ENCODE data around the gene MSLN.

The MSLN gene

DNA sequence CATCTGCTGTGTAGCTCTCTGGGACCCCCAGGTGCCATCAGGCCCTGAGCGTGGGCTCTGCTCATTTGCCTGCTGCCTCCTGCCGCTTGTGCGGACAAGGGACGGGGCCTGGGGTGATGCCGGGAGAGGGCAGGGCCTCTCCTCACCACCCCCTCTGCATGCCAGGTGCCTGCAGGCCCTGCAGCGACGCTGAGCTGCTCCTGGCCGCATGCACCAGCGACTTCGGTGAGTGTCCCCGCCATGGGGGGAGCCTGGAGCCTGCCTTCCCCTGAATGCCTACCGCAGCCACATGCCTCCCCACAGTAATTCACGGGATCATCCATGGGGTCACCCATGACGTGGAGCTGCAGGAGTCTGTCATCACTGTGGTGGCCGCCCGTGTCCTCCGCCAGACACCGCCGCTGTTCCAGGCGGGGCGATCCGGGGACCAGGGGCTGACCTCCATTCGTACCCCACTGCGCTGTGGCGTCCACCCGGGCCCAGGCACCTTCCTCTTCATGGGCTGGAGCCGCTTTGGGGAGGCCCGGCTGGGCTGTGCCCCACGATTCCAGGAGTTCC, 43.7 kb upstream of the MSLN start:
- no peak overlapping the region for H2BK5ac ChIP-seq (ENCODE audit: low read depth, low read length, poor library complexity)
- H3K79me2 ChIP-seq (ENCODE audit: control insufficient read depth, insufficient read depth, low read length, poor library complexity) = peaks cover 6% of the 10 kb centered on the region
- H4K8ac ChIP-seq (ENCODE audit: low read depth, low read length) = no peak overlapping the region
- peaks cover 30 to 35% of the 10 kb centered on the region in 2 experiments for H3K4me1 ChIP-seq (ENCODE audit: control insufficient read depth in 1 of 2, insufficient read depth in 2 of 2, low read length in 2 of 2)
- no peak overlapping the region for H2BK12ac ChIP-seq (ENCODE audit: low read length)
- no peak overlapping the region for H3K4me2 ChIP-seq (ENCODE audit: low read length)
- H3K4me3 ChIP-seq (ENCODE audit: low read depth, low read length) = no peak overlapping the region
- no peaks in the 10 kb centered on the region for H3K36me3 ChIP-seq (ENCODE audit: control insufficient read depth in 1 of 2, insufficient read depth in 2 of 2, low read length in 2 of 2)
- WGBS (ENCODE audit: extremely low coverage, insufficient coverage, insufficient read length) = no CpG with 5 or more reads among the region's 29 CpGs
- no peak for DNase-seq
- H3K9ac ChIP-seq (ENCODE audit: low read length) = no peak overlapping the region
- H3K27me3 ChIP-seq (ENCODE audit: insufficient read depth, low read length) = peaks cover 12% of the 10 kb centered on the region
- no peak overlapping the region for H2AK5ac ChIP-seq (ENCODE audit: low read length)
- H3K18ac ChIP-seq (ENCODE audit: low read length) = no peak overlapping the region
- peaks cover 15% of the 10 kb centered on the region for H3K9me3 ChIP-seq (ENCODE audit: insufficient read depth, low read depth, low read length)
- no peak overlapping the region for H3K23ac ChIP-seq (ENCODE audit: low read length)
- H4K91ac ChIP-seq (ENCODE audit: low read depth, low read length) = no peak overlapping the region
- H4K12ac ChIP-seq (ENCODE audit: low read depth, low read length) = no peak overlapping the region
- H3K27ac ChIP-seq (ENCODE audit: low read depth, low read length) = no peak overlapping the region
- H2BK120ac ChIP-seq (ENCODE audit: insufficient read depth, low read length, poor library complexity) = no peak overlapping the region
- H2AFZ ChIP-seq (ENCODE audit: insufficient read depth, low read length, poor library complexity) = no peak overlapping the region
- no peak overlapping the region for H3K14ac ChIP-seq (ENCODE audit: low read length)
- peaks cover 11% of the 10 kb centered on the region for H3K79me1 ChIP-seq (ENCODE audit: low read length)
- no peak overlapping the region for H3K4ac ChIP-seq (ENCODE audit: low read depth, low read length)

- no peak overlapping the region for H3K4me3 ChIP-seq (ENCODE audit: low read depth, low read length)
- H4K12ac ChIP-seq (ENCODE audit: low read depth, low read length) = no peak overlapping the region
- no peak overlapping the region for H3K14ac ChIP-seq (ENCODE audit: low read length)
- H2AFZ ChIP-seq (ENCODE audit: insufficient read depth, low read length, poor library complexity) = no peak overlapping the region
- peaks cover 31 to 35% of the 10 kb centered on the region in 2 experiments for H3K4me1 ChIP-seq (ENCODE audit: control insufficient read depth in 1 of 2, insufficient read depth in 2 of 2, low read length in 2 of 2)
- peaks cover 6% of the 10 kb centered on the region for H3K79me2 ChIP-seq (ENCODE audit: control insufficient read depth, insufficient read depth, low read length, poor library complexity)
- no peak overlapping the region for H3K27ac ChIP-seq (ENCODE audit: low read depth, low read length)
- no peak overlapping the region for H3K18ac ChIP-seq (ENCODE audit: low read length)
- H3K9me3 ChIP-seq (ENCODE audit: insufficient read depth, low read depth, low read length) = peaks cover 15% of the 10 kb centered on the region
- no peak overlapping the region for H2BK5ac ChIP-seq (ENCODE audit: low read depth, low read length, poor library complexity)
- no peak overlapping the region for H4K91ac ChIP-seq (ENCODE audit: low read depth, low read length)
- WGBS (ENCODE audit: extremely low coverage, insufficient coverage, insufficient read length) = no CpG with 5 or more reads among the region's 32 CpGs
- no peak overlapping the region for H2BK12ac ChIP-seq (ENCODE audit: low read length)
- no peak overlapping the region for H2BK120ac ChIP-seq (ENCODE audit: insufficient read depth, low read length, poor library complexity)
- no peak overlapping the region for H3K4ac ChIP-seq (ENCODE audit: low read depth, low read length)
- H3K36me3 ChIP-seq (ENCODE audit: control insufficient read depth in 1 of 2, insufficient read depth in 2 of 2, low read length in 2 of 2) = peaks cover 0 to 3% of the 10 kb centered on the region in 2 experiments
- H3K4me2 ChIP-seq (ENCODE audit: low read length) = no peak overlapping the region
- no peak overlapping the region for H4K8ac ChIP-seq (ENCODE audit: low read depth, low read length)
- no peak for DNase-seq
- no peak overlapping the region for H2AK5ac ChIP-seq (ENCODE audit: low read length)
- peaks cover 11% of the 10 kb centered on the region for H3K79me1 ChIP-seq (ENCODE audit: low read length)
- no peak overlapping the region for H3K9ac ChIP-seq (ENCODE audit: low read length)
- no peak overlapping the region for H3K23ac ChIP-seq (ENCODE audit: low read length)
- peaks cover 12% of the 10 kb centered on the region for H3K27me3 ChIP-seq (ENCODE audit: insufficient read depth, low read length)
These were observed 42.9 kb upstream of the MSLN start for GRCh38 chr16:717450-718245.

DNA sequence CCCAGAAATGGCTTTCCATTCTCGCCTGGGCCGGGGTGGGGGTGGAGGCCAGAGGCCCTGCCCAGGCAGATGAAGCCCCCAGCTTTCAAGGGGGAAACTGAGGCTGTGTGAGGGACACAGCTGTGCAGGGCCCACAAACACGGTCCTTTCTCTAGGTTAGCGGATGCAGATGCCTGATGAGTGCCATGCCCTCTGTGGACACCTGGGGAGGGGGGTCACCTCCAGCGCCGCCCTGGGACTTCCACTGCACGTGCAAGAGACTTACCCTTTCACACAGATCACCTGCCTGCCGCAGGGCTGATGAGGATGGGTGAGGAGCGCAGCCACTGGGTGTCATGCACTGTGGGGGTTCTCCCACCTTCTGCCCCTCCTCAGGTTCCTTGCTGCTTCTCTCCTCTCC, 42.1 kb upstream of the MSLN start:
- no peak overlapping the region for H4K8ac ChIP-seq (ENCODE audit: low read depth, low read length)
- no peak overlapping the region for H3K27ac ChIP-seq (ENCODE audit: low read depth, low read length)
- H3K14ac ChIP-seq (ENCODE audit: low read length) = no peak overlapping the region
- H3K79me2 ChIP-seq (ENCODE audit: control insufficient read depth, insufficient read depth, low read length, poor library complexity) = peaks cover 6% of the 10 kb centered on the region
- H3K23ac ChIP-seq (ENCODE audit: low read length) = no peak overlapping the region
- no peak overlapping the region for H3K4ac ChIP-seq (ENCODE audit: low read depth, low read length)
- H3K18ac ChIP-seq (ENCODE audit: low read length) = no peak overlapping the region
- H3K9me3 ChIP-seq (ENCODE audit: insufficient read depth, low read depth, low read length) = peaks cover 15% of the 10 kb centered on the region
- no peak for DNase-seq
- H2BK5ac ChIP-seq (ENCODE audit: low read depth, low read length, poor library complexity) = no peak overlapping the region
- peaks cover 12% of the 10 kb centered on the region for H3K27me3 ChIP-seq (ENCODE audit: insufficient read depth, low read length)
- peaks cover 11% of the 10 kb centered on the region for H3K79me1 ChIP-seq (ENCODE audit: low read length)
- H4K91ac ChIP-seq (ENCODE audit: low read depth, low read length) = no peak overlapping the region
- no peak overlapping the region for H2AFZ ChIP-seq (ENCODE audit: insufficient read depth, low read length, poor library complexity)
- peaks cover 31 to 35% of the 10 kb centered on the region in 2 experiments for H3K4me1 ChIP-seq (ENCODE audit: control insufficient read depth in 1 of 2, insufficient read depth in 2 of 2, low read length in 2 of 2)
- no peak overlapping the region for H3K4me2 ChIP-seq (ENCODE audit: low read length)
- no peak overlapping the region for H3K4me3 ChIP-seq (ENCODE audit: low read depth, low read length)
- H3K36me3 ChIP-seq (ENCODE audit: control insufficient read depth in 1 of 2, insufficient read depth in 2 of 2, low read length in 2 of 2) = peaks cover 0 to 3% of the 10 kb centered on the region in 2 experiments
- no peak overlapping the region for H2BK12ac ChIP-seq (ENCODE audit: low read length)
- no CpG with 5 or more reads among the region's 9 CpGs for WGBS (ENCODE audit: extremely low coverage, insufficient coverage, insufficient read length)
- no peak overlapping the region for H2BK120ac ChIP-seq (ENCODE audit: insufficient read depth, low read length, poor library complexity)
- H4K12ac ChIP-seq (ENCODE audit: low read depth, low read length) = no peak overlapping the region
- H2AK5ac ChIP-seq (ENCODE audit: low read length) = no peak overlapping the region
- H3K9ac ChIP-seq (ENCODE audit: low read length) = no peak overlapping the region

GRCh38 chr16:718922-719321, 41.6 kb upstream of the MSLN start:
- H2BK12ac ChIP-seq (ENCODE audit: low read length) = no peak overlapping the region
- no peak overlapping the region for H3K4ac ChIP-seq (ENCODE audit: low read depth, low read length)
- no peak overlapping the region for H3K4me3 ChIP-seq (ENCODE audit: low read depth, low read length)
- H3K9ac ChIP-seq (ENCODE audit: low read length) = no peak overlapping the region
- H3K27ac ChIP-seq (ENCODE audit: low read depth, low read length) = no peak overlapping the region
- no peak for DNase-seq
- H2AK5ac ChIP-seq (ENCODE audit: low read length) = no peak overlapping the region
- H3K9me3 ChIP-seq (ENCODE audit: insufficient read depth, low read depth, low read length) = peaks cover 15% of the 10 kb centered on the region
- peaks cover 12% of the 10 kb centered on the region for H3K27me3 ChIP-seq (ENCODE audit: insufficient read depth, low read length)
- H4K12ac ChIP-seq (ENCODE audit: low read depth, low read length) = no peak overlapping the region
- no peak overlapping the region for H3K18ac ChIP-seq (ENCODE audit: low read length)
- no peak overlapping the region for H3K14ac ChIP-seq (ENCODE audit: low read length)
- H3K79me1 ChIP-seq (ENCODE audit: low read length) = peaks cover 11% of the 10 kb centered on the region
- no peak overlapping the region for H4K8ac ChIP-seq (ENCODE audit: low read depth, low read length)
- peaks cover 0 to 3% of the 10 kb centered on the region in 2 experiments for H3K36me3 ChIP-seq (ENCODE audit: control insufficient read depth in 1 of 2, insufficient read depth in 2 of 2, low read length in 2 of 2)
- H3K79me2 ChIP-seq (ENCODE audit: control insufficient read depth, insufficient read depth, low read length, poor library complexity) = peaks cover 6% of the 10 kb centered on the region
- no peak overlapping the region for H2BK5ac ChIP-seq (ENCODE audit: low read depth, low read length, poor library complexity)
- no peak overlapping the region for H3K4me2 ChIP-seq (ENCODE audit: low read length)
- no peak overlapping the region for H2BK120ac ChIP-seq (ENCODE audit: insufficient read depth, low read length, poor library complexity)
- no peak overlapping the region for H3K23ac ChIP-seq (ENCODE audit: low read length)
- H3K4me1 ChIP-seq (ENCODE audit: control insufficient read depth in 1 of 2, insufficient read depth in 2 of 2, low read length in 2 of 2) = peaks cover 28 to 31% of the 10 kb centered on the region in 2 experiments
- H2AFZ ChIP-seq (ENCODE audit: insufficient read depth, low read length, poor library complexity) = no peak overlapping the region
- no CpG with 5 or more reads among the region's 6 CpGs for WGBS (ENCODE audit: extremely low coverage, insufficient coverage, insufficient read length)
- H4K91ac ChIP-seq (ENCODE audit: low read depth, low read length) = no peak overlapping the region

Measured in trophoblast cell (in vitro differentiated cells and primary cell).